ENCODE results near the gene NOP16. TPM values are rescaled to one million over a fixed set of nuclear protein-coding genes. Genes with fewer than 3 reads are reported as not detected.

NOP16 gene
- total RNA-seq, 1 donor from 2014 or later = 12.0 TPM

Other genes with a start within 250 kb of the NOP16 start
- 11.7 TPM for gene SIMC1, start 150.2 kb downstream of the NOP16 start, total RNA-seq
- gene KIAA1191, start 26.8 kb downstream of the NOP16 start, total RNA-seq = 51.9 TPM
- 1.8 TPM for gene ARL10, start 23.1 kb downstream of the NOP16 start, total RNA-seq
- 49.2 TPM for gene HIGD2A, start 153 bp upstream of the NOP16 start, total RNA-seq
- 37.3 TPM for gene CLTB, start 27.9 kb upstream of the NOP16 start, total RNA-seq
- gene FAF2, start 59.8 kb upstream of the NOP16 start, total RNA-seq = 16.5 TPM
- 15.3 TPM for gene RNF44, start 148.8 kb upstream of the NOP16 start, total RNA-seq
- 87.3 TPM for gene CDHR2, start 160.7 kb upstream of the NOP16 start, total RNA-seq
- 0.18 TPM for gene GPRIN1, start 221.6 kb upstream of the NOP16 start, total RNA-seq
- gene SNCB, start 241.9 kb upstream of the NOP16 start, total RNA-seq = not detected
- gene EIF4E1B, start 242.1 kb upstream of the NOP16 start, total RNA-seq = not detected

All from left lobe of liver (tissue), 1 donor.